DMS 273 treated with DMSO at 0.1 percent for 48 hours (cell line): ENCODE measurements around the gene CRPPA.
A peak's percentile ranks its signal among the peaks of the same experiment; 100 is the strongest.

Experiments used
- DNase-seq: peaks from one replicate; lab custom pipeline; 2025; lab: John Stamatoyannopoulos, UW

CRPPA gene

DNA sequence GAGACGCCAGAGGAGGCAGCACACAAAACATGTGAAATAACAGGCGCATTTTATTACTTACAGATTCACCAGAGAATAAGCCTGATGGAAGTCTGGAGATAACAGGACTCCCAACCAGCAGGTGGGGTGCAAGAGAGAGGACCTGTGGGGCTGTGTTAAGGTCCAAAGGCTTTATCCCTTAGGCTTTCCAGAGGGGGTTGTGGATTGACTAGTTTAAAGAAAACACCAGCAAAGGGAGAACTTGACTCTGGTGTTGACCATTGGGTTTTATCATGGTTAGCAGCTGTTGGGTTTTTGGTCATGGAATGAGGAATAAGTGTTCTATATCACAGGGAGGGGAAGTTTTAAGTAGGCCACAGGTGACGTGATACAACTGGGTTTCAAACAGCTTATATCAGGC is 1.6 kb upstream of the CRPPA start:
- DNase-seq: no peak

DNA sequence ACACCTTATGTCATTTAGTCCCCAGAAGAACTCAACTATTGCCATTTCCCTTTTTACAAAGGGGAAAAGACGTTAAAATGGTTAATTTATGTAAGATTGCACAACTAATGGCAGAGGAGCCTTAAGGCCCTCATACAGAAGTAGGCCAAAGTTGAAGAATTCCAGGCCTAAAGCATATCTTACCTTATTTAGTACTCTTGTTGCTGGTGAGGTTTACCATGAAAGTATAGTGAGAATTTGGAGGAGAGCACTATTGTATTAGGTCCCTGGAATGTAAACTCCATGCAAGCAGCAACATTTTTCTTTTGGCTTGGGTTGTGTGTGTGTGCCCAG is 731 bp upstream of the CRPPA start:
- DNase-seq: no peak

DNA sequence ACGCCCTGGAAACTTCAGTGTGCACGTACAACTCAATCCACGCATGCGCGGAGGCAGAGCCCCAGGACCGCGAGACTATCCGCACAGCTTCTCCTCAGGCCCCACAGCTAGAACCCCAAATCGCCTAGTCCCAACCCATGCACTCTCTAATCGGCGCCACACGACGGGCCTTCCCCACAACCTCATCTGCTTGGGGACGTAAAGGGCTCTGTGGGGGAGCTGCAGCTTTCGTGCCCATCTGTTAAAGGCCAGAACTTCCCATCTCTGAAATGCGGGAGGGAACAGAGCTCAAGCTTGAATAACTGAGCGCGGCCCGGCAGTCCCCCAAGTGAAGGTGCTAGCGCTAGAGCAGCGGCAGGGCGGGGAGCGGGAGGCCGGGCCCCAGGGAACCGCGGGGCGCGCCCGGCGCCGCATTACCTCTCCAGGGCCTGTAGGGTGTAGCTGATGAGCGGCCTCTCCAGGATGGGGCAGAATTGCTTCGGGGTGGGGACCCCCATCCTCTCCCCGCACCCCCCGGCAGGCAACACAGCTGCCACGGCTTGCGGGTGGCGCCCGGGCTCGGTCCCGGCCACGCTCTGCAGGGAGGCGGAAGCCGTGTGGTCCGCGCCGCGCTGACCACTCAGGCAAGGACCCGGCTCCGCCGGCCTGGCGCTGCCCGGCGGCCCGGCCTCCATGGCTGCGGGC is 547 bp downstream of the CRPPA start:
- peak; percentile 88 for DNase-seq

- DNase-seq: no peak
Measured at GRCh38 chr7:16420329-16420648, 1.0 kb downstream of the CRPPA start.

DNA sequence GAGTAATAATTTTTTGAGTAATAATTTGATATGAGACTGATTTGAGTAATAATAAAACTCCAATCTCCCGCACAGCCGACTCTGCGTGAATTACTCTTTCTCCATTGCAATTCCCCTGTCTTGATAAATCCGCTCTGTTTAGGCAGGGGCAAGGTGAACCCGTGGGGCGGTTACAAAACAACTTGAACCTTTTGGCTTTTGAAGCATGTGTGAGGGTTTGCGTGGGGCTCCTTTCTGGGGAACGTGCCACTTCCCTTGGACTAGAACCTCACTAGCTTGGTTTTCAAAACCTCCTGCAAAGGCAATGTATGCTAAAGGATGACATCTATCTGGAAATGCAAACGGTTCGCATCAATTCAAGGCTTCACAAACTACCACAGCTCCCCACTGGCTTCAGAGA is 1.5 kb downstream of the CRPPA start:
- no peak for DNase-seq

DNA sequence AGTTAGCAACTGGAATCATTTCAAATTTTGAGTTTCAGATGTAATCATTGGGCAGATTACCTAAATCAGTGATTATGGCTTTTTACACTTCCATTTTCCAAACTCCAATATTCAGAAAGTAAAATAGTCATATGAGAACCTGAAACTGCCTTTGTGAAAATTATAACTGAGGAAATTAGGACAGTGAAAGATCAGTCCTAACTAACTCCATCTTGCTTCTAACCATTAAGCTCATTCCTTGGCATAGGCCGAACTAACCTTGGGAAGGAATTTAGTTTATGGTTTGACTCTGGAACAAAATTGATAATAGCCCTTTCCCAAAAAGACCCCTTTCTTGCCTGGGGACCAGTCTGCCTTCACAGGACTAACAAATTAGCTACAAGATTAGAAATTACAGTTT is 2.2 kb downstream of the CRPPA start:
- no peak for DNase-seq

- DNase-seq: no peak
Measured at GRCh38 chr7:16417906-16418305, 3.4 kb downstream of the CRPPA start.

- DNase-seq: no peak
Measured at GRCh38 chr7:16416289-16417282, 4.8 kb downstream of the CRPPA start.

DNA sequence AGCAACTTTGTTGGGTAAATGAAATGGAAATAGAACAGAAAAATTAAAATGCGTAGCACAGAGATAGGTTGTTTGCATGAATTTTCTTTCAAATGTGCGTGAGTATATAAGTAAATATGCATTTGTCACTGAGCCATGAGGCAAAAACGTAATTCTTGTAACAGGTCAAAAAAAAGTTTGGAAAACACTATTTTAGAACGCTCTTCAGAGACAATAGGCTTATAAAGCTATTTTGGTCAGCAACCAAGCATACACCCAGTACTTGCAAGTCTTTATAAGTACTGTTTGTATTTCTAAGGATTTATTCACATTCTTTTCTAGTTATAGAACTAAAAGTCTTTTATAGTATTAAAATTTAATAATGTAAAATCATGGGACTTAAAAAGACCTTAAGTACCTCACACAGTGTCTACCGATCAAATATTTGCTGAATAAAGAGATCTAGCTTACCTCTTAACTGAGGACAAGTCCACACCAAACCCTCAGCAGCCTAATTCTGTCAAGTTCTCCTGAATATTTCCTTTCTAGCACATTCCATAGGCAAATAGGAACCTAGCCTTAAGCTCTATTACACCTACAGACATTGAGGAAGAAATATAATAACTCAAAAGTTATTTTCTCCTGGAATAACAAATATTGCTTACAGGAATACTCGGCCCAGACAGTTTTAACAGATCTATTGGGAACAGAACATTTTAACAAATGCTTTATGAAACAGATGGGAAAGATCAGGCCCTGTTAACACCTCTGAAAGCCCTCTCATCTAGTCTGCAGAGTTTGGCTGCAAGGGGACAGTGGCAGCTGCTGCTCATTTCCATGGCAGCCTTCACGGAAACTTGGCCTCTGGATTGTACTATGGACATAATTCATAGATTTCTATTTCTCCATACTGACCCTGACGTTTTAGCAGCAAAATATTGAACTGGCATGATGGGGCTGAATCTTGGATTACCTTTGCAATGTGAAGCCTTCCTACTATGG is 8.8 kb downstream of the CRPPA start:
- no peak for DNase-seq

GRCh38 chr7:16411391-16411790 is 9.9 kb downstream of the CRPPA start:
- no peak for DNase-seq

DNA sequence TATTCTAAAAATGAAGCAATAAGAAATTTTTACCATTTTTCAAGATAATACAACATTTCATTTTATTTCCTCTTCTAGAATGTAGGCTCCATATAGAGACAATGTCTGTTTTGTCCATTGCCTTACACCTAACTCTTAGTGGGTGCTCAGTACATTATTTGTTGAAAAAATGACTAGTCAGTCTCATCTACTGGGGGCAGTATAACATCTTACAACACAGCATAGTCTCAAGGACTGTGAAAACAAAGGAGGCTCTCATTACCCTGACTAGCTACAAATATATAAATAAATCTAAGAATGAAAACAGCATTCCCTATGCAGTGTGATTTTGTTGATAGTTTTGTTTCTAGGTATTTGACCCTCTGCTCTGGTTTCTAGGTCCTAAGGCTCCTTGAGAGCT is 11.6 kb downstream of the CRPPA start:
- DNase-seq: no peak

DNA sequence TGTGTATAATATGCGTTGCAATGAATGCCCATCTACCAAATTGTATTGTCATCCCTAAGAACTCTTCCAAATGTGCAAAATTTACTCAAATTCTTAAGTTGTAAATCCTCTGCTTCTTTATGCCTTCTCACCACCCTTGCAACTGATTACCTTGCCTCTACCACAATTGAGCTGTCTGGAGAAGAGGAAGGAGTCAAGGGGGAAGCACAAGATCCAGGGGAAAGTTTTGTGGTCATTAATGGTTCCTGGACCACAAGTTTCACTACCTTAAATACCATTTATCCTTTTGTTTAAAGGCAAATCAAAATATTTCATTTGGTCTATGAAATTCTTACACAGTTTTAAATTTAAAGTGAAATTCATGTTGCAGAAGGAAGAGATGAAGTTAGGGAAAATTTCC is 16.7 kb downstream of the CRPPA start:
- no peak for DNase-seq

GRCh38 chr7:16403475-16403874 is 17.9 kb downstream of the CRPPA start:
- DNase-seq: no peak

DNA sequence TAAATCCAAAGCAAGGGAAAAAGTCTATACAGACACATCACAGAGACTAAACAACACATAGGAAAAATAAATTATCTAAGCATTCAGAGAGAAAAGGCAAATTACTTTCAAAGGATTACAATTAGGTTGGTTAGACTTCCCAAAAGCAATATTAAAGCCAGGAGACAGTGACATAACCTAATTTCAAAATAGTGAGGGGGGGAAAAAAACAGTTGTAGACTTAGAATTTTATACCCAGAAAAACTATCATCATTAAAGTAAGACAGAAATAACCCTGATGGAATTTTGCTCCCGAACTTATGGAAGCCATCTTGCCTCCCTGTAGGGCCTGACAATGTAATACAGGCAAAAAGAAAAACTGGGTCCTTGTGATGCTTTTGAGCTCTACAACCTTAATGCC is 18.4 kb downstream of the CRPPA start:
- no peak for DNase-seq

DNA sequence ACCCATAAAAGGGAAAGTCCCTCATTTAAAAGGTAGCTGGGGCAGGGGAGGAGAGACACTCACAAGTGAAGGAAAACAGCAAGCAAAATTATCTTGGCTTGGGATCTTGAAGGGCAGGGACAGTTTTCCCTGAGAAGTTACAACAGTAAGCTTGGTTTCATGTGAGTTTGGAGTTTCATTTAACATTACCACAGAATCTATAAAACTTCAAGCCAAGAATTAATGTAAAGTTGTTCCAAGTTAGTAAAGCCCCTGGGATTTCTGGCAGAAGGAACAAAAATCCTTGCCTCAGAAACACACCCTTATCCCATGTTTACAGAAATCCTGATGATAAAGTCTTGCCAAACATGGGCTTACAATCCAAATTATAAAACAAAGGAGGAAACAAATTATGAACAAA is 19.2 kb downstream of the CRPPA start:
- no peak for DNase-seq

DNA sequence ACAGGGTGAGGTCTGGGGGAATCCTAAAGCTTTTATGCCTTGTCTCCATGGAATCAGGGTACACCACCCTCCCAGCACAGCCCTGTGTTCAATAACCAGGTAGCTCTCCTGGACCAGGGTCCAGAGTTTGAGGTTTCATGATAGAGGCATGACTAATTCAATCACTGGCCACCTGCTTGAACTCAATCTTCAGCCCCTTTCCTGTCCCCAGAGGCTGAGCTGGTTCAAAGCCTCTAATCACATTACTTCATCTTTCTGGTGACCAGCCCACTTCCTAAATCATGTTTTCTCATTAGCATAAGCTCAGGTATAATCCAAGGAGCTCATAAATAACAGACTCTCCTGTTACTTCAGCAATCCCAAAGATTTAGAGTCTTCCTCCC is 20.5 kb downstream of the CRPPA start:
- DNase-seq: no peak

- DNase-seq: no peak
Measured at GRCh38 chr7:16399916-16400892, 21.1 kb downstream of the CRPPA start.

GRCh38 chr7:16399265-16399831 is 22.0 kb downstream of the CRPPA start:
- DNase-seq: no peak

GRCh38 chr7:16398146-16399017 is 23.0 kb downstream of the CRPPA start:
- DNase-seq: no peak
